Measurements from ENCODE around the gene ABCA5.
"Not testable (repeated sequence)": the region's sequence is repeated elsewhere in the genome, so short reads cannot be mapped to it uniquely, and the experiment has no call there.

DNA sequence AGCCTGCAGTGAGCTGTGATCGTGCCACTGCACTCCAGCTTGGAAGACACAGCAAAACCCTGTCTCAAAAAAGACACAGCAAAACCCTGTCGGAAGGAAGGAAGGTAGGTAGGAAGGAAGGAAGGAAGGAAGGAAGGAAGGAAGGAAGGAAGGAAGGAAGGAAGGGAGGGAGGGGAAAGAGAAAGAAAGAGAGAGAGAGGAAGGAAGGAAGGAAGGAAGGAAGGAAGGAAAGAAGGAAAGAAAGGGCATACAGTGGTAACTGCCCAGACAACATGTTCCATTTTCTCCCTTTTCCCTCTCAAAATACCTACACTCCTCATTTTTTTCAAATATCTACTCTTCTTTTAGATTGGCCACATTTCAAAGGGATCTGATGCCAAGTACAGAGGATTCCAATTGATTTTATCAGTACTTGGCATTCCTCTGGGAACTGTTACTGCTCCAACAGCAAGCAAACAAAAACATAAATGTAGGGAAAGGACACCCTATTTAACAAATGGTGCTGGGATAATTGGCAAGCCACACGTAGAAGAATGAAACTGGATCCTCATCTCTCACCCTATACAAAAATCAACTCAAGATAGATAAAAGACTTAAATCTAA, 28.7 kb downstream of the ABCA5 start:
- TF ChIP-seq, protein P1, sequence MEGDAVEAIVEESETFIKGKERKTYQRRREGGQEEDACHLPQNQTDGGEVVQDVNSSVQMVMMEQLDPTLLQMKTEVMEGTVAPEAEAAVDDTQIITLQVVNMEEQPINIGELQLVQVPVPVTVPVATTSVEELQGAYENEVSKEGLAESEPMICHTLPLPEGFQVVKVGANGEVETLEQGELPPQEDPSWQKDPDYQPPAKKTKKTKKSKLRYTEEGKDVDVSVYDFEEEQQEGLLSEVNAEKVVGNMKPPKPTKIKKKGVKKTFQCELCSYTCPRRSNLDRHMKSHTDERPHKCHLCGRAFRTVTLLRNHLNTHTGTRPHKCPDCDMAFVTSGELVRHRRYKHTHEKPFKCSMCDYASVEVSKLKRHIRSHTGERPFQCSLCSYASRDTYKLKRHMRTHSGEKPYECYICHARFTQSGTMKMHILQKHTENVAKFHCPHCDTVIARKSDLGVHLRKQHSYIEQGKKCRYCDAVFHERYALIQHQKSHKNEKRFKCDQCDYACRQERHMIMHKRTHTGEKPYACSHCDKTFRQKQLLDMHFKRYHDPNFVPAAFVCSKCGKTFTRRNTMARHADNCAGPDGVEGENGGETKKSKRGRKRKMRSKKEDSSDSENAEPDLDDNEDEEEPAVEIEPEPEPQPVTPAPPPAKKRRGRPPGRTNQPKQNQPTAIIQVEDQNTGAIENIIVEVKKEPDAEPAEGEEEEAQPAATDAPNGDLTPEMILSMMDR (IDR thresholded peaks at IDR 0.05; ENCODE audit: low read length): not testable (repeated sequence)
- TF ChIP-seq EZH2 (optimal IDR thresholded peaks at IDR 0.05; ENCODE audit: low read depth, low read length); EZH2phosphoT487 (IDR thresholded peaks at IDR 0.05; ENCODE audit: low read length): not testable (repeated sequence)
